Measurements from ENCODE around the gene SEC24D. TPM values are rescaled to one million over a fixed set of nuclear protein-coding genes. Genes with fewer than 3 reads are reported as not detected.
A peak's percentile ranks its signal among the peaks of the same experiment; 100 is the strongest.
"Not testable (repeated sequence)": the region's sequence is repeated elsewhere in the genome, so short reads cannot be mapped to it uniquely, and the experiment has no call there.

The SEC24D gene
- total RNA-seq, 3 donors from 2014 or later: 24.4 to 32.7 (median 30.7) TPM

DNA sequence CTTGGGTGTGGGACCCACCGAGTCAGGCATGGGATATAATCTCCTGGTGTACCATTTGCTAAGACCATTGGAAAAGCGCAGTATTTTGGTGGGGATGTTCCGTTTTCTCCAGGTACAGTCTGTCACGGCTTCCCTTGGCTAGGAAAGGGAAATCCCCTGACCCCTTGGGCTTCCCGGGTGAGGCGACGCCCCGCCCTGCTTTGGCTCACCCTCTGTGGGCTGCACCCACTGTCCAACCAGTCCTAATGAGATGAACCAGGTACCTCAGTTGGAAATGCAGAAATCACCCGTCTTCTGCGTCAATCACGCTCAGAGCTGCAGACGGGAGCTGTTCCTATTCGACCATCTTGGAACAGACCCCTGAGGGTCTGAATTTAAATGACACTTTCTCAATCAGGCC lies 53.0 kb downstream of the SEC24D start:
- H3K4me1 Mint-ChIP-seq (ENCODE audit: low read depth); DNase-seq; ATAC-seq; H3K27me3 Mint-ChIP-seq (ENCODE audit: low read depth); H3K9me3 Mint-ChIP-seq; H3K4me3 Mint-ChIP-seq: not testable (repeated sequence)
- peaks cover 10% of the 10 kb centered on the region for H3K36me3 Mint-ChIP-seq (ENCODE audit: insufficient read depth)

DNA sequence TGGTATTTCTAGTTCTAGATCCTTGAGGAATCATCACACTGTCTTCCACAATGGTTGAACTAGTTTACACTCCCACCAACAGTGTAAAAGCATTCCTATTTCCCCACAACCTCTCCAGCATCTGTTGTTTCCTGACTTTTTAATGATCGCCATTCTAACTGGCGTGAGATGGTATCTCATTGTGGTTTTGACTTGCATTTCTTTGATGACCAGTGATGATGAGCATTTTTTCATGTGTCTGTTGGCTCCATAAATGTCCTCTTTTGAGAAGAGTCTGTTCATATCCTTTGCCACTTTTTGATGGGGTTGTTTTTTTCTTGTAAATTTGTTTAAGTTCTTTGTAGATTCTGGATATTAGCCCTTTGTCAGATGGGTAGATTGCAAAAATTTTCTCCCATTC lies 58.3 kb downstream of the SEC24D start:
- not testable (repeated sequence) for H3K9me3 Mint-ChIP-seq; DNase-seq; ATAC-seq; H3K36me3 Mint-ChIP-seq (ENCODE audit: insufficient read depth); H3K4me3 Mint-ChIP-seq; H3K4me1 Mint-ChIP-seq (ENCODE audit: low read depth); H3K27me3 Mint-ChIP-seq (ENCODE audit: low read depth)

DNA sequence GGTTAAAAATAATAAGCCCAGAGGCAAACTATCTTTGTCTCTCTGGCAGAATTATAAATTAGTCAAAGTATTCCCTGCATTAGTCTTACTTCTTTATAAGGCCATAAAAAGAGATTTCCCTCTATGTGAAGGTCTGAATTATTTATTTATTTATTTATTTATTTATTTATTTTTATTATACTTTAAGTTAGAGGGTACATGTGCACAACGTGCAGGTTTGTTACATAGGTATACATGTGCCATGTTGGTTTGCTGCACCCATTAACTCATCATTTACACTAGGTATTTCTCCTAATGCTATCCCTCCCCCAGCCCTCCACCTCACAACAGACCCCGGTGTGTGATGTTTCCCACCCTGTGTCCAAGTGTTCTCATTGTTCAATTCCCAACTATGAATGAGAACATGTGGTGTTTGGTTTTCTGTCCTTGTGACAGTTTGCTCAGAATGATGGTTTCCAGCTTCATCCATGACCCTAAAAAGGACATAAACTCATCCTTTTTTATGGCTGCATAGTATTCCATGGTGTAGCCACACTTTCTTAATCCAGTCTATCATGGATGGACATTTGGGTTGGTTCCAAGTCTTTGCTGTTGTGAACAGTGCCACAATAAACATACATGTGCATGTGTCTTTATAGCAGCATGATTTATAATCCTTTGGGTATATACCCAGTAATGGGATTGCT lies 58.8 kb downstream of the SEC24D start:
- not testable (repeated sequence) for H3K36me3 Mint-ChIP-seq (ENCODE audit: insufficient read depth); DNase-seq; H3K4me3 Mint-ChIP-seq; H3K9me3 Mint-ChIP-seq; H3K27me3 Mint-ChIP-seq (ENCODE audit: low read depth); H3K4me1 Mint-ChIP-seq (ENCODE audit: low read depth); ATAC-seq

DNA sequence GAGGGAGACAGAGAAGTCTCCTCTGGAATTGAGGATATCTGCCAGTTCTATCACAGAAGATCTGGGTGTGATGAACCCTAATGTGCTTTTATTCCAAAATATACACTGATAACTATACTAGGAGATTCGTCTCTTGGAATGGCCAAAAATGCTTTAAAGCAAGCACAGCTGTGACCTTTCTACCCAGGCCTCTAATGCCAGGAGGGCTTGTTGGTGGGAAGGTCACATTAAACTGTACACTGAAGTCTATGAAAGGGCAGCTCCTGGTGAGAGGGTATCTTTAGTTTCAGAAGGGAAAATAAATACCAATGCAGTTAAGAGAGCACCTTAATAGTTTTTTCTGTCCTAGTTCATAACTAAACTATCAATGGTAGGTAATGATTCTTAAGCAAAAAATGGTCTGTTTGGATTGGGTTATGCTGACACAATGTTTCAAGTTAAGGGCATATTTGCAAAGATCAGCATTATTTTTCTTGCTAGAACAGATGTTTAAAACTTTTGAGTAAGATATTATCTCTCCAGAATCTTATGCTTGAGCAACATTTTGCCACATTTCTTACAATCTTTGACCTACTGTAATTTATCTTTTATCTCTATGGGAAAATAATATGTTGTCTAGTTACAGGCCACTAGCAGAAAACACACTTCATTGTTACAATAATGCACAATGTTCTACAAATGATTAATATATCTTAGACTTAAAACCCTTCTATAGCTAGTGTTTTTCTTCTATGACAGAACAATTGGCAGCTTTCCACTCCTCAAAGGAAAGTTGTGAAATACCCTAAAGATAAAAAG lies 59.6 kb downstream of the SEC24D start:
- no peaks in the 10 kb centered on the region for H3K4me1 Mint-ChIP-seq (ENCODE audit: low read depth)
- ATAC-seq: no peak
- no peaks in the 10 kb centered on the region for H3K27me3 Mint-ChIP-seq (ENCODE audit: low read depth)
- no peak for DNase-seq
- peaks cover 1% of the 10 kb centered on the region for H3K36me3 Mint-ChIP-seq (ENCODE audit: insufficient read depth)
- no peak overlapping the region for H3K4me3 Mint-ChIP-seq
- no peaks in the 10 kb centered on the region for H3K9me3 Mint-ChIP-seq

DNA sequence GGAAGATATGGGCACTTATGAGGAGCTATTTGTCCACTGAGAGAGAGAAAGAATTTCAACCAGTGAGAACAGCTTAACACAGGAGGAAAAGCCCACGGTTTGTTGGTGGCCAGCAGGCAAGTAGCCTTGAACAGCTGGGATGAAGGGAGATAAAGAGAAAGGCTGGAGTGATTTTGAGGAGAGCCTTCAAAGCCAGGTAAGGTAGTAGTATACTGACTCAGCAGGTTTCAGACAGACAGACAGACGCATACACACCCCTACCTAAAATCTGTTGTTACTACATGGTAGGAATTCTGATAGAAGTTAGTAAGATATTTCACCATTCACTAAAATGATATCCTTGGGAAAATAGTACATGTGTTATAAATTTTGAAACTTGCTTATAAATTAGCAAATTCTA lies 60.5 kb downstream of the SEC24D start:
- H3K27me3 Mint-ChIP-seq (ENCODE audit: low read depth): no peaks in the 10 kb centered on the region
- DNase-seq (no peak), ATAC-seq (no peak)
- H3K4me1 Mint-ChIP-seq (ENCODE audit: low read depth): no peaks in the 10 kb centered on the region
- H3K9me3 Mint-ChIP-seq: no peaks in the 10 kb centered on the region
- no peaks in the 10 kb centered on the region for H3K36me3 Mint-ChIP-seq (ENCODE audit: insufficient read depth)
- no peak overlapping the region for H3K4me3 Mint-ChIP-seq

DNA sequence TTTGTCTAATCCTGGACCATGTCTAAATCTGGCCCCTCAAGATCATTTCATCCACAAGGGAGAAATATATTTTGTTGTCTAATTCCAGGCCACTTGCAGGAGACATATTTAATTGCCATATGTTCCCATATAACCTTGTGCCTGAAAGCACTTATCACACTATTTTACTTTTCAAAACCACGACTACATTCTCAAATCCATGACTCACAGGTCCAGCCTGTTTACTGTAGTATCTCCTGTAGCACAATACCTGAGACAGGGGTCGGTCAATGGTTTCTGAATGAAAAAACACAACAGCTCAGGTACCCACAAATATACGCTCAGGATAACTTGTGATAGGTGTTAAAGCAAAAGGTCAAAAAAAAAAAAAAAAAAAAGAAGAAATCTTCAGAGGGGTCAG lies 60.9 kb downstream of the SEC24D start:
- Mint-ChIP-seq H3K4me1 (ENCODE audit: low read depth) (no peaks in the 10 kb centered on the region), H3K27me3 (ENCODE audit: low read depth) (no peaks in the 10 kb centered on the region), H3K9me3 (no peaks in the 10 kb centered on the region), H3K36me3 (ENCODE audit: insufficient read depth) (no peaks in the 10 kb centered on the region), H3K4me3 (no peak overlapping the region)
- DNase-seq: no peak
- no peak for ATAC-seq

DNA sequence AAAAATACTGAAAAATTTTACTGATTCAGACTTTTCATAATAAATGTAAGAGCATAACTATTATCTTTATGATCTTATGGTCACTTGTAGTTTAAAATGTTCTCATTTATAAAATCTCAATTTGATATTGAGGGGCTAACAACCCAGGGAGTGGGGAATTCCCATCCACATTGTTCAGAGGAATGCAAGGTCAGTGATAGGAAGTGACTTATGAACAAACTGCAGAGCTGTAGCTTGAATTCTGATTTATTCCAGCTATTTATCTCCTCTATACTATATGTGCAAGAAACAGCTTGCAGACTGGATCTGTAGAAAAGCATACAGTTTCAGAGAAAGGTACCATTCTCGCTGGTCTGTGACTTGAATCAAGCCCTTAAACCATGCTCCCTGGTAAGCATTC lies 61.6 kb downstream of the SEC24D start:
- Mint-ChIP-seq H3K9me3 (no peaks in the 10 kb centered on the region), H3K4me1 (ENCODE audit: low read depth) (no peaks in the 10 kb centered on the region), H3K4me3 (no peak overlapping the region), H3K27me3 (ENCODE audit: low read depth) (no peaks in the 10 kb centered on the region), H3K36me3 (ENCODE audit: insufficient read depth) (no peaks in the 10 kb centered on the region)
- DNase-seq (no peak), ATAC-seq (no peak)

DNA sequence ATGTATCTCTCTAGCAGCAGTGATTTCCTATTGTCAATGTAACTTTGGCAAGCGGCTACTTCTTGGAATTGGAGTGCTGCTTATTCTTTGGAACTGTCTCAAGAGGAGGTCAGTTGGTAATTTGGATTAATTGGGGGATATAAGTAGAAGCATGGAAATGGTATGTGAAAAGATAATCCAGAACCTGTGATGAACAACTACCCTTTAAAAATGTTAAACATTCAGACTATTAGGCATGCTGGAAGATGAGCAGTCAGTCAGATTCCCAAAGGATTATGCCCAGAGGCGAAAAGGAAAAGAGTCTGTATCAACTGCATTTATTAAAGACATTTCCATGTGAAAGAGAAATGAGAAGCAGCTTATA lies 62.5 kb downstream of the SEC24D start:
- Mint-ChIP-seq H3K27me3 (ENCODE audit: low read depth) (no peaks in the 10 kb centered on the region), H3K36me3 (ENCODE audit: insufficient read depth) (no peaks in the 10 kb centered on the region), H3K4me1 (ENCODE audit: low read depth) (no peaks in the 10 kb centered on the region), H3K9me3 (no peaks in the 10 kb centered on the region), H3K4me3 (no peak overlapping the region)
- no peak for DNase-seq
- no peak for ATAC-seq

DNA sequence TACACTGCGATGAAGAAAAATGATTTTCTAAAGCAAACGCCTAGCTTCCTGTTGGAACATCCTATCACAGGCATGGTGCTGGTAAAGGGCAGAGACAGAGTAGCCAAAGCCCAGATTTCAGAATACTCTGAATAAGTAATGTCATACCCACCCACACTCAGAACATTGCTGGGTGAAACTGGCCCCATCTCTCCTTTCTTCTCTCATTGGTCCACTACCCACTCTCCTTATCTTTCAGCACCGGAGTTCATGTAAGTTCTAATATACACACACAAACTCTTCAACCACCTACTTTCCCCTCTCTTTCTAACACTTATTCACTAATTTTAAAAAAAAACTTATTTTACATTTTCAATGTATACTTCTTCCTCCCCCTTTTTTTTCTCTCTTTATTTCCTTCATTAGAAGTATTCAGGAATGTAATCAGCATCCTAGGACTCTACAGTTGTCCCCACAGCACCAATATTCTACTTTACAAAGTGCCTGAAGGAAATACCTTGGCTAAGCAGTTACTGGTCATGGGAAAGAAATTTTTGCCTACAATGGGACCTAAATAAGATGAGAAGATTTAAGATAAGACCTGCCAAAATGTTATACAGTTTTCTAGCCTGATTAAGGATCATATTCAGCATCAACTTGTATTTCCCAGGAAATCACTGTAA lies 63.0 kb downstream of the SEC24D start:
- no peaks in the 10 kb centered on the region for H3K9me3 Mint-ChIP-seq
- DNase-seq (no peak), ATAC-seq (no peak)
- no peaks in the 10 kb centered on the region for H3K27me3 Mint-ChIP-seq (ENCODE audit: low read depth)
- no peaks in the 10 kb centered on the region for H3K4me1 Mint-ChIP-seq (ENCODE audit: low read depth)
- H3K4me3 Mint-ChIP-seq: no peak overlapping the region
- H3K36me3 Mint-ChIP-seq (ENCODE audit: insufficient read depth): peaks cover 3% of the 10 kb centered on the region

DNA sequence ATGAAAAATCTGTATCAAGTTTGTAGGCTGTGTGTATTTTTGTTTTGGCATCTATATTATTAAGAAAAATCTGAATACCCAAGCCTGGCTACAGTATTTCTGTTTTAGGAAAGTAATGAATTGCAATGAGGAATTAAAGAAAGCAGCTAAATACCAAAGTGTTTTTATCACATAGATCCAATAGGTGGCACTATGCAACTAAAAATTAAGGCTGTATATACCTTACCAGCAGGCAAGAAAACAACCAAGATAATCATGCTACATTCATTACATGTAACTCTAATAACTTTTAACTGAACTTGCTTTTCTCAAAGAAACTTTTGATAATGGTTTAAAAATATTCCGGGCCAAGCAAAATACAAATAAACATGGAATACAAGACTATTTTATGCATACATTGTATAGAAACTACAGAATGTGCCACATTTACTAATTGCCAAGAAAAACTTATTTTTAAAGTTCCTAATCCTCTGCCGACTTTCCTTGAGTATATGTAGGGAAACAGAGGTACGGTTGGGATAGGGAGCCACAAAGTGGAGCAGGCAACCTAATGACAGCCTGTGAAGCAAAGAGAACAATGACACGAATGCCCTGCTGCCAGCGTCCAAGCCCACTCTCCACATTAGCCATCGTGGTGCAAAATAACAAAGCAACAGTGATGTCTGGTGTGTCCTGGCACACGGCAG lies 63.7 kb downstream of the SEC24D start:
- ATAC-seq (peak in 1 of 2 donors; percentile 46), DNase-seq (no peak)
- Mint-ChIP-seq H3K36me3 (ENCODE audit: insufficient read depth) (peaks cover 3% of the 10 kb centered on the region), H3K4me3 (no peak overlapping the region), H3K9me3 (no peaks in the 10 kb centered on the region), H3K27me3 (ENCODE audit: low read depth) (no peaks in the 10 kb centered on the region), H3K4me1 (ENCODE audit: low read depth) (no peaks in the 10 kb centered on the region)

DNA sequence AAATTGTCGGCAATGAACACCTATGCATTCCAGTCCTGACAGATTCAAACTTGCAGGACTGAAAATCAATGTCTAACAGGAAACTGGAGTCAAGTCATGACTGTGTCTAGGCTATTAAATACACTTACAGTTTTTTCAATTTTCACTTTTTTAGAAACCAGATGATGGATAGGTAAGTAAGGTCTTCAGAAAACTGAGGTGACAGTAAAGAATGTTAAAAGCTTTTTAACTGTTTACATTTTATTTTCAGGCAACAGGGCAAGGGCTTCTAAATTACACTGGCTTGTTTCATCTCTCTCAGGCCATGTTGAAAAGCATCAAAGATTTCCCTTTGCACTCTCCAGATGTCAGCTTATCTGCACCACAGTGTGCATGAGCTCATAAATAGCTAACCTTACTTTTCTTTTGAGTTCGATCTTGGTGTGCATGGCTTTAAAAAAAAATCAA lies 65.2 kb downstream of the SEC24D start:
- ATAC-seq (no peak), DNase-seq (no peak)
- H3K36me3 Mint-ChIP-seq (ENCODE audit: insufficient read depth): peaks cover 8% of the 10 kb centered on the region
- no peaks in the 10 kb centered on the region for H3K9me3 Mint-ChIP-seq
- no peaks in the 10 kb centered on the region for H3K4me1 Mint-ChIP-seq (ENCODE audit: low read depth)
- no peaks in the 10 kb centered on the region for H3K27me3 Mint-ChIP-seq (ENCODE audit: low read depth)
- no peak overlapping the region for H3K4me3 Mint-ChIP-seq

DNA sequence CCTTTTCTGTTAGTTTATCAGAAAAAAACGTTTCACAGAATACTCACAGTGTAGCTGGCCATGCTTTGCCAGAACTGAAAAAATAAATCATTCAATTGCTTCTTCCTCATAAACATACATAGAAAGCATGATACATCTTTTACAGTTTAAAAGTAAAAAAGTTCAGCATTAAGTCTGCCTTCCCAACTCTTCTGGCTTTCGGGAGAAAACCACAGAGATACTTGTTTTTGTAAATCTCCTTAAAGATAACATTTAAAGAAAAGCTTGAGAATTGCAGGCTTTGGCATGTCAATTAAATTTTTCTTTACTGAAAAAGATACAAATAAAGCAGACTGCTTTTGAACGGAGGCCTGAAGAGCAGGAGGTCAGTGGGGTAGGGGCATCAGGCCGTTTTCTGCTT lies 66.8 kb downstream of the SEC24D start:
- DNase-seq (no peak), ATAC-seq (no peak)
- Mint-ChIP-seq H3K36me3 (ENCODE audit: insufficient read depth) (peaks cover 11% of the 10 kb centered on the region), H3K27me3 (ENCODE audit: low read depth) (no peaks in the 10 kb centered on the region), H3K9me3 (no peaks in the 10 kb centered on the region), H3K4me1 (ENCODE audit: low read depth) (no peaks in the 10 kb centered on the region), H3K4me3 (no peak overlapping the region)

DNA sequence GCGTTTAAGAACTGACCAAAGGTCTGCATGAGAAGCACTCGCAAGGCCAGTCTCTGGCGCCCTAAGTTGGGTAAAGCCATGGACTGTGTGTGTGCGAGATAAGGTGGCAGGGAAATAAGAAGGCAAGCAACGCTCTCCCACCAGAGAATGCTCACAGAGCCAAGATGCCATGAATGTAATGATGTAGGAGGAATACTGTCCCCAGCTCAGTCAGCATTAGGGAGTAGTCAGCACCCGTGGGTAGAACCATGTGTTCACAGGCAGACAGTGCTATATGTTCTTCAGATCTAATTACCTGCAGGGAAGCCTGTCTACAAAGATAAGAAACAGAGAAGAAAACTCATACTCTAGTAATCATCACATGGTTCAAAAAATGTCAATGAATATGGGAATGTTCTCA lies 68.8 kb downstream of the SEC24D start:
- H3K36me3 Mint-ChIP-seq (ENCODE audit: insufficient read depth): peaks cover 21% of the 10 kb centered on the region
- no peak overlapping the region for H3K4me3 Mint-ChIP-seq
- no peaks in the 10 kb centered on the region for H3K4me1 Mint-ChIP-seq (ENCODE audit: low read depth)
- DNase-seq (no peak), ATAC-seq (no peak)
- H3K27me3 Mint-ChIP-seq (ENCODE audit: low read depth): no peaks in the 10 kb centered on the region
- no peaks in the 10 kb centered on the region for H3K9me3 Mint-ChIP-seq

DNA sequence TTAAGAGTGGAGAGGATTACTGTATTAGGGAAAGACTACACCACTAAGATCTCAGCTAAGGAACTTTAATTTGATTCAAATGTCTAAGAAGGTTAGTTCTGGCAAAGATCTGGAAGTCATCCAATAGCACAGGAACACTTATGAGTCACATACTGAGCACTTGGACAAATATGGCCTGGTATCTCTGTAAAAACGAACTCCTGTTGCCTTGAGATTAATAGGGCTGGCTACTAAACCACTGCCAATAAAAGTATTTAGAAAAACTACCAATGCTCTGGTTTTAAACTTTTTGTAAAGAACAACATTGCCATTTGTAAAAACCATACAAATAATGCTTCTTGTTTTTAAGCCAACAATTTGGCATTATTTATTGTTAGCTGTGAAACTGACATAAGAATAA lies 70.5 kb downstream of the SEC24D start:
- Mint-ChIP-seq H3K4me3 (no peak overlapping the region), H3K36me3 (ENCODE audit: insufficient read depth) (peaks cover 30% of the 10 kb centered on the region), H3K27me3 (ENCODE audit: low read depth) (no peaks in the 10 kb centered on the region), H3K4me1 (ENCODE audit: low read depth) (no peaks in the 10 kb centered on the region), H3K9me3 (no peaks in the 10 kb centered on the region)
- ATAC-seq (no peak), DNase-seq (no peak)

All from activated T-cell treated with anti-CD3 and anti-CD28 coated beads, Interleukin-2, amount 50 U/mL, for 4 hours (primary cell).